ENCODE measurements around the gene OR56A4. TPM values are rescaled to one million over a fixed set of nuclear protein-coding genes. Genes with fewer than 3 reads are reported as not detected.
A peak's percentile ranks its signal among the peaks of the same experiment; 100 is the strongest.

Gene OR56A4
- polyA plus RNA-seq, 2 of the 4 experiments (the other 2 are of a cell fraction): not detected

DNA sequence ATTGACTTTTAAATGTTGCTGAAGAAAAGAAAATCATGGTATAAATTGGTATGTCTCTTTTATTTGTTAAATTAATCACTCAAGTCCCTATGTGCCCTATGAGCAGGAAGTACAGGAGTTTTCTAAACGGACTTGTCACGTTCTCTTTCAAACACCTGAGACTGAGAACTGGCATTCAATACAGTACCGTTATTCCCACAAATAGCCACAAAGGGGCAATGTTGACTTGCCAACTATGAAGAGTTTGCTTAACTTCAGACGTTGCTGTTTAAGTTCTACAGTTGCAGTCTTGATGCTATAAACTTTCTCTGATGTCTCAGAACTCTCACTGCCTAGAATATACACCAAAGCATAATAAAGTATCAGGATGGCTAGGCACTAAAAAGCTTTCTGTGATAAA is 16.2 kb upstream of the OR56A4 start:
- CTCF ChIA-PET: interaction anchor here (0.7 to 4.9 kb wide), 18 partner anchors 10 to 683 kb away, joined by 3 to 50 read pairs (median 5); partner anchors contain the start of gene CAVIN3
- H3K9me3 ChIP-seq: no peaks in the 10 kb centered on the region
- H3K4me2 ChIP-seq: no peak overlapping the region
- ATAC-seq (peak; percentile 82), FAIRE-seq (peak; percentile 46), DNase-seq (ENCODE audit: low read depth in 1 of 2, low spot score in 1 of 2) (peak; percentile 13 to 57)
- no peak overlapping the region for H3K4me3 ChIP-seq
- H3K4me1 ChIP-seq: no peaks in the 10 kb centered on the region
- no peak overlapping the region for H3K27ac ChIP-seq
- TF ChIP-seq PHF8 (IDR thresholded peaks at IDR 0.05; ENCODE audit: borderline replicate concordance, low read depth) (no peak), USF2 (IDR thresholded peaks at IDR 0.05) (no peak), SMC3 (IDR thresholded peaks at IDR 0.05) (peak; percentile 58), REST (IDR thresholded peaks at IDR 0.05) (no peak), RAD21 (conservative IDR thresholded peaks at IDR 0.05 in 1 of 2, IDR thresholded peaks at IDR 0.05 in 1 of 2) (peak; percentile 61 to 68), CTCF (IDR thresholded peaks at IDR 0.05) (peak; percentile 46)
- POLR2A ChIA-PET: no interaction called here
- WGBS (ENCODE audit: missing lambda C conversion rate): 2% methylated on average over 4 of the region's 4 CpGs

DNA sequence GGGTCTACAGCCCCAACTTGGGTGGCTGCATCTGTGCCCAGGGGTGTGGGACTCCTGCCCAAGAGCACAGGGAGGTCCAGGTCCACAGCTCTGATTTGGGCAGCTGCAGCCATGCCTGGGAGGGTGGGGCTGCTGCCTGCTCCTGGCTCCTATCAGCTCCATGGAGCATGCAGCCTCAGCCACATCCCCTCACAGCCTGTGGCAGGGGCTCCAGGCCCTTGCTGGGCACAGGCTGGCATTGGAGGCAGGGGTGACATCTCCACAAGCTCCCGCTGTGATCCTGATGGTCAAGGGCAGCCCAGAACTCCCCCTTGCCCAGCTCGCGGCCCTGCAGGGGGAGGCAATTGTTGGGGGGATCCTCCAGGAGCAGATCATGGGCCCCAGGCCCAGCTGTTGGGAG is 6.3 kb upstream of the OR56A4 start:
- no peak for DNase-seq (ENCODE audit: low read depth in 1 of 2, low spot score in 1 of 2)
- H3K4me2 ChIP-seq: no peak overlapping the region
- H3K4me1 ChIP-seq: no peaks in the 10 kb centered on the region
- WGBS (ENCODE audit: missing lambda C conversion rate): no CpG with 5 or more reads among the region's 3 CpGs
- FAIRE-seq: no peak
- H3K9me3 ChIP-seq: no peaks in the 10 kb centered on the region
- ChIA-PET POLR2A (no interaction called here), CTCF (interaction anchor here (1.1 to 2.4 kb wide), 3 partner anchors 10 to 349 kb away, joined by 4 to 7 read pairs (median 5); no protein-coding TSS in a partner anchor)
- TF ChIP-seq HOXA7 (CRISPR knock-in tag; IDR thresholded peaks at IDR 0.05): no peak
- TF ChIP-seq, protein P1, sequence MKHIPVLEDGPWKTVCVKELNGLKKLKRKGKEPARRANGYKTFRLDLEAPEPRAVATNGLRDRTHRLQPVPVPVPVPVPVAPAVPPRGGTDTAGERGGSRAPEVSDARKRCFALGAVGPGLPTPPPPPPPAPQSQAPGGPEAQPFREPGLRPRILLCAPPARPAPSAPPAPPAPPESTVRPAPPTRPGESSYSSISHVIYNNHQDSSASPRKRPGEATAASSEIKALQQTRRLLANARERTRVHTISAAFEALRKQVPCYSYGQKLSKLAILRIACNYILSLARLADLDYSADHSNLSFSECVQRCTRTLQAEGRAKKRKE (CRISPR knock-in tag; IDR thresholded peaks at IDR 0.05; ENCODE audit: low read depth): no peak
- no peak for TF ChIP-seq ZSCAN20 (CRISPR knock-in tag; IDR thresholded peaks at IDR 0.05)
- no peak for TF ChIP-seq RARB (CRISPR knock-in tag; IDR thresholded peaks at IDR 0.05)
- TF ChIP-seq HEYL (CRISPR knock-in tag; IDR thresholded peaks at IDR 0.05): no peak
- no peak for TF ChIP-seq PHF8 (IDR thresholded peaks at IDR 0.05; ENCODE audit: borderline replicate concordance, low read depth)
- no peak for TF ChIP-seq CBX2 (IDR thresholded peaks at IDR 0.05; ENCODE audit: borderline replicate concordance, low read depth)
- TF ChIP-seq RNF2 (IDR thresholded peaks at IDR 0.05; ENCODE audit: borderline replicate concordance, low read depth): no peak
- no peak for TF ChIP-seq EHF (CRISPR knock-in tag; IDR thresholded peaks at IDR 0.05)
- no peak for TF ChIP-seq FOSL2 (IDR thresholded peaks at IDR 0.05)
- TF ChIP-seq FOSL2 (CRISPR knock-in tag; IDR thresholded peaks at IDR 0.05): no peak
- H3K27ac ChIP-seq: no peak overlapping the region
- ATAC-seq: no peak
- H3K4me3 ChIP-seq: no peak overlapping the region

All from A549 (cell line).